GM11168 (cell line): ENCODE data around the gene PTP4A2.
"Not testable (repeated sequence)": the region's sequence is repeated elsewhere in the genome, so short reads cannot be mapped to it uniquely, and the experiment has no call there.

Source experiments
- in situ Hi-C: fragments of 300-500 bp; cut with MboI; formaldehyde crosslinking; loops from one replicate; pipeline ENCODE4 v1.12.0; 2022; ENCODE audit warnings: low sequenced_read_pairs; ENCODE audit not compliant: unreplicated experiment

PTP4A2 gene

DNA sequence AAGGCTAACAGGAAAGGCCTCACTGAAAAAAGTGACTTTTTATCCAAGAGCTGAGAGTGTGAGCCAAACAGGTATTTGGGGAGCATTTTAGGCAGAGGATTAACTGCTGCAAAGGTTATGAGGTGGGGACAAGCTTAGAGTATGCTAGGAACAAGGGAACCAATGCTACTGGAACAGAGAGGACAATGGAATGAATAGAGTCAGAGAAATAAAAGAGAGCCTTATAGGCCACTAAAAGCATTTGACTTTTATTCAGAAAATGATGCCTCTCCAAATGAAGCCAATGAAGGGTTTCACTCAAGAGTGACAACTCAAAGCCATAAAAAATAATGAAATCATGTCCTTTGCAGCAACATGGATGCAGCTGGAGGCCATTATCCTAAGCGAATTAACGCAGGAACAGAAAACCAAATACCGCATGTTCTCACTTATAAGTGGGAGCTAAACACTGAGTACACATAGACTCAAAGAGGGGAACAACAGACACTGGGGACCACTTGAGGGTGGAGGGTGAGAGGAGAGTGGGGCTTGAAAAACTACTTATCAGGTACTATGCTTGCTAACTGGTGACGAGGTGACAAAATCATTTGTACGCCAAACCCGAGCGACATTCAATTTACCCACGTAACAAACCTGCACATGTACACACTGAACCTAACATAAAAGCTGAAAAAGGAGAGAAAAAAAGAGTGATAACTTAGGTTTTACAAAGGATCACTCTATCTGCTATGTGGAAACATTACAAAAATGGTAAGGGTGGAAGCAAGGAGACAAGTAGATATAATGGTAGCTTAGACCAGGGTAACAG, 11.1 kb downstream of the PTP4A2 start:
- in situ Hi-C loops: no loop called here

DNA sequence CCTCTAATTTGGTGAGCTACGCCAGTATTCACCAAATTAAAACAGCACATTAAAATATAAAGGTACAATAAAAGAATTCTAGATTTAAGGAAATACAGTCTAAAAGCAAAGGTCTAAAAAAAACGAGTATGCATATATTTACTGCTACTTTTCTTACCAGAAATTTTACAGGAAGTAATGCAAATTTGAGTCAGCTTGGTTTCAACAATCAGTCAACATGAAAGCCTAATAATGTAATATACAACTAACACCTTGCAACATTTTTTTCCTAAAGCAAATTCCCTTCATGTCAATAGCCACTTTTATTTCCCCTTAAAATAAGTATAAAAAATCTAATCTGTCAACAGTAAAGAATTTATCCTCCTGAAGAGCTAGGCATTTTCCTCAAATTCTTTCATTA, 11.9 kb downstream of the PTP4A2 start:
- in situ Hi-C loops: no loop called here

DNA sequence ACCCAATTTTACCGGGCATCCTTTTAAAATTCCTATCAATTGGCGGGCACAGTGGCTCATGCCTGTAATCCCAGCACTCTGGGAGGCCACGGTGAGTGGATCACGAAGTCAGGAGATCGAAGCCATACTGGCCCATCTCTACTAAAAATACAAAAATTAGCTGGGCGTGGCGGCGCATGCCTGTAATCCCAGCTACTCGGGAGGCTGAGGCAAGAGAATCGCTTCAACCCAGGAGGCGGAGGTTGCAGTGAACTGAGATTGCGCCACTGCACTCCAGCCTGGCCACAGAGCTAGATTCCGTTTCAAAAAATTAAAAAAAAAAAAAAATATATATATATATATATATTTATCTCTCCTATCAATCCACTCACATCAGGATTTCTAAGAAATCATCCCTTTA, 12.3 kb downstream of the PTP4A2 start:
- in situ Hi-C loops: not testable (repeated sequence)

DNA sequence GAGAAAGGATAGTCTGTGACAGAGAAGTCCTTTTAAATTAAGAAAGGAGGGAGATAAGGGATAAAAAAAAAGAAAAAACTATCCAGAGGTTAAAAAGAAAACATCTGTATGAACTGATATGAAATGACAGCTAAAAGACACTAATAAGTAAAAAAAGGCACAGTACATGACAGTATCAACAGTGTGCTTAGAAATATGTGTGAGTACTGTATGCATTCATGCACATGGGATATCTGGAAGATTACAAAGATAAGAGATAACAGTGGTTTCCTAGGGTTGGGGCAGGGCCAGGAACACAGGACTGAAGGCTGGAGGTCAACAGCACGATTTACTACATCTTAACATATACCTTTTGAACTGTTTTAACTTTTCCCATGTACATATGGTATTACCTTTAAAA, 13.3 kb downstream of the PTP4A2 start:
- in situ Hi-C loops: no loop called here

DNA sequence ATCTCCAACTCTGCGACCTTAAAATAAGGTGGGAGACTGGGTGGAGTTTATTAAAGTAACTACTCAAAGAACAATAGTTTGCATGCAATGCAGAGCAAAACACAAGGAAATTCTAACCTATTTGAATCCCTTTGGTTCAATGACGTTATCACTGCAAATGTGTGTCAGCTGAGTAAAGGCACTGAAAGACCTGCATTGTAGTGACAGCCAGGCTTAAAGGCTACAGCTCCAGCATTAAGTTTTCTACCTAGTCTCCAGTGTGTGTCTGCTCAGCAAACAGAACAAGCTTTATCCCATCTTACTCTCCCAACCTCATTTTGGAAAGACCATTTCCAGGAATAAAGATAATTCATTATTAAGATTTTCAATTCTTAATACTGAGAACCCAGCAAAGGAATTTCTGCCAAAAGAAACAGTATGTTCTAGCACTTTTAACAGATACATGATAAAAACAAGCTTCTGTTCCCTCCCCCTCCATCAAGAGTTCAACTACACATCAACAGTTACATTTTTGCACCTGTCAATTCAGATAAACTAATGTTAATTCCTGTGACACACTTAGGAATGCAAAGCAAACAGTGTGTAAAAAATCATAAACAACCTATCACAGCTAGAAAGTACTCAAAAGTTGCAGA, 14.2 kb downstream of the PTP4A2 start:
- in situ Hi-C loops: no loop called here

DNA sequence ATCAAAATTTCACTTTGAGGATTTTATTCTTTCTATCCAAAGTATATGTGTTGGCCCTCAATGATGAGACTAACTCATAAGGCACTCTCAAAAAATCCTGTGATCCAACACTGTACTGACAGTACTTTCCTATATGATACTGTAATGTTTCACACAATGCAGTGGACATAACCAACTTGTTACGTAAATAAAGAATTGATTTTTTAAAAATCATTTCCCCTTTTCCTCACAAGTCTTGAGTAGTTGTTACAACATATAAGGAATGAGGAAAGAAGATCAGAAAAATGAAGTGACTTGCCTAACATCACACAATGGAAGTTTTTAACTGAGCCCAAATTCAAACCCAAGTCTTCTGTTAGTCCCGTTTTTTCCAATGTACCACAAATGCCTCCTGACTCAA, 17.2 kb downstream of the PTP4A2 start:
- in situ Hi-C loops: no loop called here

DNA sequence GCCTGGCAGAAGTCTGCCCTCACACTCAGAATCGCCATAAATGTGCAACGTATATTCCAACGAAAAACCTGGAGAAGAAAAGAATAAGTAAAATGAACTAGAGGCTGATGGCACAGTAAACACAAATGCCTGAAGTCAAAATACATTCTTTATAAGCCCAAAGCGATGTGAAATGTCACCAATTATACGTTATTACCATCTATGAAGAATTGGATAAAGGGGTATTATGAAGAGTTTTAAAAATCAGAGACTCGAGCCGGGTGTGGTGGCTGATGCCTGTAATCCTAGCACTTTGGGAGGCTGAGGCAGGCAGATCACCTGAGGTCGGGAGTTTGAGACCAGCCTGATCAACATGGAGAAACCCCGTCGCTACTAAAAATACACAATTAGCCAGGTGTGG, 18.6 kb downstream of the PTP4A2 start:
- in situ Hi-C loops: no loop called here

DNA sequence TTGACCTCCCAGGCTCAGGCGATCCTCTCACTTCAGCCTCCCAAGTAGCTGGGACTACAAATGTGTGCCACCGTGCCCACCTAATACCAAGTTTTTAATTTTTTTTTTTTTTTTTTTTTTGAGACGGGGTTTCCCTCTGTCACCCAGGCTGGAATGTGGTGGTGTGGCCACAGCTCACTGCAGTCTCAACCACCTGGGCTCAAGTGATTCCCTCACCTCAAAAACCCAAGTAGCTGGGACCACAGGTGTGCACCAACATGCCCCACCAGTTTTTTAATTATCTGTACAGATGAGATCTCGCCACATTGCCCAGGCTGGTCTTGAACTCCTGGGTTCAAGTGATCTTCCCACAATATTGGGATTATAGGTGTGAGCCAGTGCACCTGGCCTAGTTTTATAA, 22.7 kb downstream of the PTP4A2 start:
- in situ Hi-C loops: no loop called here

DNA sequence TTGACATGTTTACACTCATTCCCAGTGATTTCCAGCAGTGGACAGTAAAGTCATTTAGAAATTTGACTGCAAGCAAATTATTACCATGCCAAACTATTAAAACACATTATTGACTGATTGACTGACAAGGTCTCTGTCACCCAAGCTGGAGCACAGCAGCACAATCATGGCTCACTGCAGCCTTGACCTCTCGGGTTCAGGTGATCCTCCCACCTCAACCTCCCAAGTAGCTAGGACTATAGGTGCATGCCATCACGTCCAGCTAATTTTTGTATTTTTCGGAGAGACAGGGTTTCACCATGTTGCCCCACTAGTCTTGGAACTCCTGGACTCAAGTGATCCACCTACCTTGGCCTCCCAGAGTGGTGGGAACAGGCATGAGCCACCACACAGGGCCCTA, 24.2 kb downstream of the PTP4A2 start:
- in situ Hi-C loops: no loop called here

DNA sequence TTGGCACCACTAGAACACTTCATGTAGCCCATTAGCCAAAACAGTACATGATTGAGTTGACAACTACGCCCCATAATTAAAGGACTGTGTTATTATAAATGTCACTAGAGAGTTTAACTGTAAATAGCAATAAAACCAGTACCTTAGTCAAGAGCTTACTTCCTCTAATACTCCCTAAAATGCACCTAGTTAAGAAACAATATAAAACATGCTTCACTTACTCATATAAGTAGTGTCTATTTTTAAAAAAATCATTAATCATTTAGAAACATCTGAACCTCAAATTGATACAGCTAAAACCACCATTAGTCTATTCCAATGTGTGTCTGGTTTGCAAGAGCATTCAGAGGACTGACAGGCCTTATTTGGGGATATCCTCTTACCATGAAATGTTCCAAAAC, 25.3 kb downstream of the PTP4A2 start:
- in situ Hi-C loops: no loop called here

DNA sequence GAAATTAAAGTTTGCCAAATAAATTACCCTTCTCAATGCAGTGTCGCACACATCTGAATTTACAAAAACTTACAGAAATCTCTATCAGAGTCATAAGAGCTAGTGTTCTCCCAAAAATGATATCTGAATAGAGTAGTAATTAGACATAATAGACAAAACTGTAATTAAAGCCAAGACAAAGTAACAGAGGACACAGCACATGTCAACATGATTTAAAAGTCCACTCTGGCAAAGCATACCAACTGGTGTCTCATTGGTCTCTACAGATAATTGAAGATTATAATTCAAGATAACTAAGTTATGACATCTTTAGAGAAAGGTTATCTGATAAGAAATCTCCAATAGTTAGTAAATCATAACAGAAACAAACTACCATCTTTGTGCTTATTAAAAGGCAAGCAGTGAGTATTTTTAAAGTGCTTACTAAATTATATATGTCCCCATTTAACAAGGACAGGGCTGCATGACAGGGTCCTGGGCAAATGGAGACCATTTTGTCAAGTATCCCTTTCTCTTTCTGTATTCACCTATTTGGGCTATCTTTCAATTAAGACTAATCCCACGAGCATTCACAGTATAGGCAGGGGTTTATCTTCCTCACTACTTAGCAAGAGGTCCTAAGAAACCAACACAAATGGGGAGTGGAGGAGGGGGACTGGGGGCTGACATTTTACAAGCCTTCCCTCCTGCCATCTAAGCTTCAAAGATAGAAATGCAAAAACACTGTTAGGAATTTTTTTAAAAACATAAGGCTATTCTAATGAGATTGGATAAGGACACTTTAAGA, 26.0 kb downstream of the PTP4A2 start:
- in situ Hi-C loops: no loop called here

DNA sequence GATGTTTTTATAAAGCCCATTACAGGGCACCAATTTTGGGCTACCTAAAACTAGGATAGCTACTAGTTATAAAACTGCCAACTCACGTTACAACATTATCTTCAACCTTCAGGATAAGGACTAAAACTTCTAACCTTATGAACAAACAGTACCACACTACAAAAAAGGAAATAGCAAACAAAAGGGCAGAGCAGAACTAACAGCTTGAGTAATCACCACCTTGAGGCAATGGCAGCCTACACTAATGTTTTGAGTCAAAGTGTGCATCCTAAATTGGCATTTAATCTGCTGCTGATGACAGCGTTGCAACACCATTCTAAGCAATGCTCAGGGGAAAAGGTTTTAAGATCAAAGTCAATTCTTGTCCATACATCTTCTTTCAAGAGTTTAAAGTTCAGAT, 27.2 kb downstream of the PTP4A2 start:
- in situ Hi-C loops: no loop called here

DNA sequence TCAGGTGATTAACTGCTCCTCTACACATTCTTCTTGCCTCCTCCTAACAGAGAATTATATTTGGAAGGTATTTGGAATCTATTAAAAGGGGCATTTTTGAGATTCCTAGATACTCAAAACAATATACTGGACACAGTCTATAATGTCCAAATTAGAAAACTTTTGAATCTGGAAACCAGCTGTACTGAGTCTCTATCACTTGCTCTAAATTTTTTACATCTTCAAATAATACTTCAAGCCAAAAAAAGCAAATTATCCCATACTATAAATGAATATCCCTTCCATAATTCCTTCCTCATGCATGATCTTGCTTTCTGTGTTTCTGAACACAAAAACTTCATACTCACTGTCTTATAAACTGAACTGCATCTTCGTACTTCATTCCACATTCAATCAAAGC, 28.5 kb downstream of the PTP4A2 start:
- in situ Hi-C loops: no loop called here

DNA sequence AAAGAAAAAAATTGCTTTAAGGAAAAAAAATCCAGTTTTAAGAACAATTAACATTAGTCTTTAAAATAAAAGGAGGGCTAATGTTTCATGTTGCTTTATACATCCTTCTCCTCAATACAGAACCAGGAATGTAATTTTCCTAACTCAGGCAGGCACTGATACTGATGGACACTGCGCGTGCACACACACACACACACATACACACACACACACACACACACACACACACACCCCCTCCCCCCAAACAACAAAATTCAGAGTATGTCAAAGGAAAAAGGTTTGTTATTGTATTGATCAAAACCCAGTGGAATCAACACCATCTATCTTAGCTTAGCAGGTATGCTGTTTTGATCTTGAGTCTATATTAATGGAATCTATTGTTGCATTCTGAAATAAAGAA, 31.6 kb downstream of the PTP4A2 start:
- in situ Hi-C loops: no loop called here

DNA sequence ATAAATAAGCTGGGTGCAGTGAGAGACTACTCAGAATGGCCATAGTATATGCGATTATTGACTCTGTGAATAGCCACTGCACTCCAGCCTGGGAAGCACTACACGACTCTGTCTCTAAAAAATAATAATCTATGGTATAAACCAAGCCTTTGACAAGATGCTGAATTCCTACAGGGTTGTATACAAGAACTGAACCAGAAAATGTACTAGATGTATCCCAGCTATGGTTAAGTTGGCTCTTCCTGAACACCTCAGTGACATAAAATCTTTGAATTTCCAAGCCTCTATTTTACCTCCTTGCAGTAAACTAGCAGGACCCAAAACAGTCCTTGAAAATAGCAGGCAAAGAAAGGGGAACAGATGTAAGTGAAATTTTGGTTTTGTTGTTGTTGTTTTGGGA, 32.5 kb downstream of the PTP4A2 start:
- in situ Hi-C loops: no loop called here

DNA sequence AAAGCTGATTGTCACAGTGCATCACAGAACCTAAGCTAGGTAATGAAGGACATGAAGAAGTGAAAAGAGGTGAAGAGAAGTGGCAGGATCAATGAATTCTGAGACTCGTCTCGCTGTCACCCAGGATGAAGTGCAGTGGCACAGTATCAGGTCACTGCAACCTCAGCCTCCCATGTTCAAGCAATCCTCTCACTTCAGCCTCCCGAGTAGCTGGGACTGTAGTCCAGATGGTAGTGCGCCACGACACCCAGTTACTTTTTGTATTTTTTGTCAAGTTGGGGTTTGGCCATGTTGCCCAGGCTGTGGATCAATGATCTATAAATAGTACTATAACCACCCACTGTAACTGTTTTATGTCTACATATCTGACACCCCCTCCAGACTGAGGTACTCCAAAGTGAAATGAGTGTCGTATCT, 33.1 kb downstream of the PTP4A2 start:
- in situ Hi-C loops: no loop called here

DNA sequence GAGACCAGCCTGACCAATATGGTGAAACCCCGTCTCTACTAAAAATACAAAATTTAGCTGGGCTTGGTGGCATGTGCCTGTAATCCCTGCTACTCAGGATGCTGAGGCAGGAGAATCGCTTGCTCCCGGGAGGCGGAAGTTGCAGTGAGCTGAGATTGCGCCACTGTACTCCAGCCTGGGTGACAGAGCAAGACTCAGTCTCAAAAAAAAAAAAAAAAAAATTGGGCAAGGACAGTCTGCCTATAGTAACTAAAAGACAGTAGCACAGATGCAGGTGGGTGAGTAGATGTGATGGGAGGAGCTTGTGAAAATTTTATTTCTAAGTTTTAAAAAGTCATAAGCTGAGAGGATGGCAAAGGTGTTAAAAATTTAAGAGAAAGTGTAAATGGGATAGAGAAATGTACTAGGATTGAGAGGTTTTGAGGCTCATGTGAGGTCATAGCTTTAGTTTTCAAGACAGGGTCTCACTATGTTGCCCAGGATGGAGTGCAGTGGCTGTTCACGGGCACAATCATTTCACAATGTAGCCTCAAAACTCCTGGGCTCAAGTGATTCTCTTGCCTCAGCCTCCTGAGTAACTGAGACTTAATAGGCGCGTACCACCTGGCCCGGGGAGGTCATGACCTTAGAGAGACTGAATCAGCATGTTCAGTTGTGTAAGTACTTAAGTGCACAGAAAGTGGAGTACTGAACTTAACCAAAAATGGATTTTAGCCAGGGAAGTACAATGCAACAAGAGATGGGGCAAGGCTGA, 33.7 kb downstream of the PTP4A2 start:
- in situ Hi-C loops: no loop called here

DNA sequence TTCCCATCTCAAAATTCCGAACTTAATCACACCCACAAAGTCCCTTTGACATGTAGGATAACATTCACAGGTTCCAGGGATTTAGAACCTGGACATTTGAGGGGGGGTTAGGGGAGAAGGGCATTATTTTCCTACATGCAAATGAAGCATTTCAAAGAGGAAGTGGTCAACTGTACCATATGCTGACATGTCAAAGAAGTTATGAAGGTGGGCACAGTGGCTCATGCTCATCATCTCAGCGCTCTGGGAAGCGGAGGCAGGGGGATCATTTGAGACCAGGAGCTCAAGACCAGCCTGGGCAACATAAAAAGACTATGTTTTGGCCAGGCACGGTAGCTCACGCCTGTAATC, 35.7 kb downstream of the PTP4A2 start:
- in situ Hi-C loops: no loop called here

DNA sequence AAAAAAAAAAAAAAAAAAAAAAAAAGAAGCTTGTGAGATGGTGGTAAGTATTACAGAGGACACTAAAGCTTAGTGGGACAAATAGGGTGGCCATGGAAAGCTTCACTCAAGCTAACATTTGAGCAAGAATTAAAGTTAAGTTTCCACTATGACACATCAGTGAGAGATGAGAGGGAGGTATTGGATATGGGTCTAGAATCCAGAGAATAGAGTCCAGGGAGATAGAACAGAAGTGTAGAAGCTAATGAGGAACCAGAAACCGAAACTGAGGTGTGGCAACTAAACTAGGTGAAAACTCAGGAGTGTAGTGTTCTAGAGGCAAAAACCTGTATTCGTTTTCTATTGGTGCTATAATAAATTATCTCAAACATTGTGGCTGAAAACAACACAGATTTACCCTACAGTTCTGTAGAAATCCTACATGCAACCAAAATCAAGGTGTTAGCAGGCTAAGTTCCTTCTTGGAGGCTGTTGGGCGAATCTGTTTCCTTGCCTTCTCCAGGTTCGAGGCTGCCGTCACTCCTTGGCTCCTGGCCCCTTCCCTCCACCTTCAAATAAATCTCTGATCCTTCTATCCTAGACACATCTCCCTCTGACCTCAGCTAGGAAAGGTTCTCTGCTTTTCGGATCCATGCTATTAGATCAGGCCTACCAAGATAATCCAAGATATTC, 36.2 kb downstream of the PTP4A2 start:
- in situ Hi-C loops: no loop called here

DNA sequence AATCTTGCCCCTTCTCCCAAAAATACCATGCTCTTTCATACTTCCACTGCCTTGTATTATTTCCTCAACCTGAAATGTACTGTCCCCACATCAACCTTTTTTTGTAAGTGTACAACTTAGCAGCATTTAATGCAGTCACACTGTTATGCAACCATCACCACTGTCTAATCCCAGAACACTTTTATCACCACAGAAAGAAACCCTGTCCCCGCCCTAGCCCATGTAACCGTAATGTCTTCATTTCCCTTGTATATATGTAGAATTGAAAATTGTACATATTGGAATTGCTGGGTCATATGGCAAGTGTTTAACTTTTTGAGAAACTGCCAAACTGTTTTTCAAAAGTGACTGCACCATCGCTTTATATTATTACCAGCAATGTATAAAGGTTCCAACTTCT, 37.4 kb downstream of the PTP4A2 start:
- in situ Hi-C loops: no loop called here
